DND-41 (cell line): ENCODE measurements around the gene BORCS5.

Experiments
- ATAC-seq: fragments of 200-7000 bp; cut with Tn5 transposase; 3 replicates; pipeline ENCODE4 v1.9.1; 2021; ENCODE audit warnings: low read depth; ENCODE audit not compliant: insufficient read depth
- DNase-seq: peaks from one replicate; pipeline ENCODE4 v3.0.0-alpha.2; 2020
- H2AFZ ChIP-seq: 2 replicates; pipeline ENCODE4 v1.6.0; 2012; ENCODE audit warnings: low read depth, low read length
- H3K27ac ChIP-seq: 2 replicates; pipeline ENCODE4 v1.5.1; 2012; ENCODE audit warnings: low read length, inconsistent platforms
- H3K27me3 ChIP-seq: fragments of 200-600 bp; sonication (generic); 2 replicates; pipeline ENCODE4 v1.6.0; 2012; ENCODE audit warnings: low read length, mild to moderate bottlenecking, inconsistent platforms; ENCODE audit not compliant: insufficient read depth, poor library complexity
- H3K36me3 ChIP-seq: 2 replicates; pipeline ENCODE4 v1.5.1; 2012; ENCODE audit warnings: low read length, inconsistent platforms; ENCODE audit not compliant: insufficient read depth
- H3K4me1 ChIP-seq: 2 replicates; pipeline ENCODE4 v1.5.1; 2012; ENCODE audit warnings: mild to moderate bottlenecking, low read length; ENCODE audit not compliant: insufficient read depth
- H3K4me2 ChIP-seq: 2 replicates; pipeline ENCODE4 v1.6.0; 2012; ENCODE audit warnings: mild to moderate bottlenecking, moderate library complexity, low read length, inconsistent platforms; ENCODE audit not compliant: insufficient read depth
- H3K4me3 ChIP-seq, 2 experiments: fragments of 200-600 bp in 1 of 2; shearing (Covaris generic) in 1 of 2; 2 replicates each; pipeline ENCODE4 v1.5.1; 2012 to 2016; ENCODE audit warnings: inconsistent platforms in 2 of 2, low read length in 2 of 2, mild to moderate bottlenecking in 2 of 2, low read depth in 1 of 2, moderate library complexity in 1 of 2
- H3K79me2 ChIP-seq: 2 replicates; pipeline ENCODE4 v1.6.0; 2012; ENCODE audit warnings: low read length, inconsistent platforms; ENCODE audit not compliant: insufficient read depth
- H3K9ac ChIP-seq: 2 replicates; pipeline ENCODE4 v1.6.0; 2012; ENCODE audit warnings: low read depth, mild to moderate bottlenecking, inconsistent platforms, low read length, moderate library complexity
- H3K9me3 ChIP-seq: 2 replicates; pipeline ENCODE4 v1.5.1; 2012; ENCODE audit warnings: low read length, moderate library complexity, mild to moderate bottlenecking, inconsistent platforms; ENCODE audit not compliant: insufficient read depth, severe bottlenecking
- H4K20me1 ChIP-seq: 2 replicates; pipeline ENCODE4 v1.6.0; 2012; ENCODE audit warnings: low read length; ENCODE audit not compliant: insufficient read depth
- EZH2 ChIP-seq: IDR thresholded peaks from 3 replicates; pipeline ENCODE4 v1.6.1; 2012; ENCODE audit warnings: borderline replicate concordance, low read depth, mild to moderate bottlenecking, moderate library complexity, low read length, inconsistent platforms; ENCODE audit not compliant: severe bottlenecking
- TF ChIP-seq, protein P1 (sequence below): IDR thresholded peaks from 2 replicates; pipeline ENCODE4 v1.5.1; 2012; ENCODE audit warnings: borderline replicate concordance, low read length, moderate library complexity, mild to moderate bottlenecking; ENCODE audit not compliant: poor library complexity, severe bottlenecking; ENCODE audit errors: extremely low read depth

Gene BORCS5

DNA sequence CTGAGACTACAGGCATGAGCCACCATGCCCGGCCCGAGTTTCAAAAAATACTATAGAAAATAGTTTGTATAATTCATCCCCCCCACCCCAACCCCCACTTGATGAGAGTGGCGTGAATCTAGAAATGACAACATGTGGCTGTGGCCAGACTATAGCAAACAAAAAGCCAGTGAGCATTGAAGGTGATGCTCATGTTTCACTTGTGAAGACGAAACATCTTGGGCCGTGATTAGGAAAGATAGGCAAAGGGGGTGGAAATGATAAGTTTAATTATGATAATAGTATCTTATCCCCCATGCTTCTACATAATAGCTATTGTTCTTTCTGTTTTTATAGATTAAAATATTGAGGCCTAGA is 8.5 kb downstream of the BORCS5 start:
- Histone ChIP-seq H3K9ac (no peak overlapping the region), H3K27ac (no peak overlapping the region), H3K4me1 (no peaks in the 10 kb centered on the region), H3K4me2 (no peak overlapping the region), H3K4me3 (no peak overlapping the region), H3K36me3 (peaks cover 4% of the 10 kb centered on the region; the same call in 1 of the 2 replicates), H3K27me3 (no peaks in the 10 kb centered on the region), H3K79me2 (0 out of 2 replicates have a peak, but pooled peaks cover 2% of the 10 kb centered on the region), H4K20me1 (no peaks in the 10 kb centered on the region), H2AFZ (no peak overlapping the region), H3K9me3 (no peaks in the 10 kb centered on the region)
- no peak for DNase-seq
- no peak for TF ChIP-seq EZH2
- TF ChIP-seq, protein P1, sequence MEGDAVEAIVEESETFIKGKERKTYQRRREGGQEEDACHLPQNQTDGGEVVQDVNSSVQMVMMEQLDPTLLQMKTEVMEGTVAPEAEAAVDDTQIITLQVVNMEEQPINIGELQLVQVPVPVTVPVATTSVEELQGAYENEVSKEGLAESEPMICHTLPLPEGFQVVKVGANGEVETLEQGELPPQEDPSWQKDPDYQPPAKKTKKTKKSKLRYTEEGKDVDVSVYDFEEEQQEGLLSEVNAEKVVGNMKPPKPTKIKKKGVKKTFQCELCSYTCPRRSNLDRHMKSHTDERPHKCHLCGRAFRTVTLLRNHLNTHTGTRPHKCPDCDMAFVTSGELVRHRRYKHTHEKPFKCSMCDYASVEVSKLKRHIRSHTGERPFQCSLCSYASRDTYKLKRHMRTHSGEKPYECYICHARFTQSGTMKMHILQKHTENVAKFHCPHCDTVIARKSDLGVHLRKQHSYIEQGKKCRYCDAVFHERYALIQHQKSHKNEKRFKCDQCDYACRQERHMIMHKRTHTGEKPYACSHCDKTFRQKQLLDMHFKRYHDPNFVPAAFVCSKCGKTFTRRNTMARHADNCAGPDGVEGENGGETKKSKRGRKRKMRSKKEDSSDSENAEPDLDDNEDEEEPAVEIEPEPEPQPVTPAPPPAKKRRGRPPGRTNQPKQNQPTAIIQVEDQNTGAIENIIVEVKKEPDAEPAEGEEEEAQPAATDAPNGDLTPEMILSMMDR, result no peak
- no peak for ATAC-seq

DNA sequence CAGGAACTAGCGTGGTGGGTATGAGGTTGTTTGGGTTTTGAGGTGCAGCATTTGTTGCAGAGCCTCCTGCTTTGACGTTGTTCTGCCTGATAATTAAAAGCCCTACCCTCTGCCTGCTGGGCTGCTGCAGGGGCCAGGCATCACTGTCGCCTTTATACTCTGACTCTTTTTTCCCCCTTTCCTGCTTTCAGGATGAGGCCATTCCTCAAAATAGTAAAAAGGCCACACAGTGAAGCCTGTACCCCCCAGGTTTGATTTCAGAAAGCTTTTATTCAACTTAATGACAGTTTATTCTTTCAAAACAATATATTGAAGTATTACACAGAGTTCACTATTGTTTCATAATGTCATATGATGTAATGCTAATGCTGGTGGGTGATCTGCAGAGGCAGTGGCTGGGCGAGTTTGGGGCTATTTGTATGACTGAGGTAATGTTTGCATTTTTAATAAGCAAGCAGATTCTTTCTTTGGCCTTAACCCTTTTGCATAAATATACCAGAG is 9.1 kb downstream of the BORCS5 start:
- H3K4me2 ChIP-seq, result no peak overlapping the region
- H3K4me3 ChIP-seq, result no peak overlapping the region
- H3K9ac ChIP-seq, result no peak overlapping the region
- no peaks in the 10 kb centered on the region for H3K4me1 ChIP-seq
- ATAC-seq (no peak), DNase-seq (no peak)
- H3K79me2 ChIP-seq, result no peaks in the 10 kb centered on the region
- H2AFZ ChIP-seq, result no peak overlapping the region
- TF ChIP-seq, protein P1, result no peak
- TF ChIP-seq EZH2, result no peak
- H3K9me3 ChIP-seq, result no peaks in the 10 kb centered on the region
- H3K36me3 ChIP-seq, result peaks cover 4% of the 10 kb centered on the region; the same call in 1 of the 2 replicates
- no peaks in the 10 kb centered on the region for H3K27me3 ChIP-seq
- no peak overlapping the region for H3K27ac ChIP-seq
- H4K20me1 ChIP-seq, result no peaks in the 10 kb centered on the region

DNA sequence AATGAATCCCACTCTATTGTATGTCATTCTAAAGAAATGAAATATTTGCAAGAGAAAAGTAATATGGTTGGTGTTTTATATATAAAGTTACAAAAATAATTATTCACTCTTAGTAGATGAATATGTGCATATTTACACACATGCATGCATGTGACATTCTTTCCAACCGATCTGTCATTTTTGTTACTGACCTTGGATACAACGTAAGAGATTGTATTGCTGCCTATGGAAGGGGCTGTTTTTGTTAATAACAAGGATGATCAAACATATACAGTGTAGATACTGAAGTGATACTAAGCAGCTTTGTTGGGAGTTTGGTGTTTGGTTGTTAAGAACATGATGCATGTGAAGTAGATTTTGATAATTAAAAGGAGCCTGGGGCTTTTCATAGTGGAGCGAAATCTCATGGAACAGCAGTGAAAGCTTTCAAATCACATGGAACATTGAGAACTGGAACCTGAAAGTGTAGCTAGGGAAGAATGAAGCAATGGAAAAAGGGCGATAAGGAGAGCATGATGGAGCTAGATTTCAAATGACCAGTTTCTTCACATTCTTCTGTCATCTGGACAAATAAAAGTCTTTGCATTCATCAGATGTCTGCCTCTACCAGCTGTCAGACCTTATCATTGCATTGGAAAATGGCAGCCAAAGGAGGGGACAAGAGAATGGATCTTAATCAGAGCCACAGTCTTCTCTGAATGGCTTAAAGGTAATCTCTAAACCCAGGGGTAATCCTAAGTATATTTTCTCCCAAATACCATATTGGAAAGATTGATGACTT is 10.0 kb downstream of the BORCS5 start:
- Histone ChIP-seq H3K27ac (no peak overlapping the region), H3K27me3 (no peaks in the 10 kb centered on the region), H3K9ac (no peak overlapping the region), H3K9me3 (no peaks in the 10 kb centered on the region), H3K79me2 (no peaks in the 10 kb centered on the region), H2AFZ (no peak overlapping the region), H3K4me3 (no peak overlapping the region), H3K4me1 (no peaks in the 10 kb centered on the region), H3K4me2 (no peak overlapping the region), H3K36me3 (peaks cover 4% of the 10 kb centered on the region; the same call in 1 of the 2 replicates), H4K20me1 (no peaks in the 10 kb centered on the region)
- TF ChIP-seq EZH2, result no peak
- TF ChIP-seq, protein P1, result no peak
- ATAC-seq (no peak), DNase-seq (no peak)
